H9 (cell line): ENCODE results near the gene ATP5IF1. TPM values are rescaled to one million over a fixed set of nuclear protein-coding genes. Genes with fewer than 3 reads are reported as not detected.

Experiments
- DNase-seq: peaks from one replicate; pipeline ENCODE4 v3.0.0-alpha.2; 2017
- H2AFZ ChIP-seq: one replicate; pipeline ENCODE4 v1.6.1; 2013; ENCODE audit warnings: mild to moderate bottlenecking, low read length, control low read depth, moderate library complexity
- H2AK5ac ChIP-seq: 2 replicates; pipeline ENCODE4 v1.6.1; 2013; ENCODE audit warnings: low read length, control low read depth, mixed read lengths; ENCODE audit not compliant: insufficient read length
- H2BK120ac ChIP-seq: one replicate; pipeline ENCODE4 v1.6.1; 2013; ENCODE audit warnings: low read depth, mild to moderate bottlenecking, low read length, control low read depth, inconsistent platforms; ENCODE audit not compliant: poor library complexity, severe bottlenecking
- H2BK12ac ChIP-seq: 2 replicates; pipeline ENCODE4 v1.6.1; 2013; ENCODE audit warnings: low read length, control low read depth, mixed read lengths, low read depth; ENCODE audit not compliant: insufficient read length
- H2BK15ac ChIP-seq: 2 replicates; pipeline ENCODE4 v1.6.1; 2013; ENCODE audit warnings: low read depth, low read length, control low read depth
- H2BK20ac ChIP-seq: one replicate; pipeline ENCODE4 v1.6.1; 2013; ENCODE audit warnings: low read depth, mild to moderate bottlenecking, low read length, control low read depth, inconsistent platforms; ENCODE audit not compliant: poor library complexity, severe bottlenecking
- H2BK5ac ChIP-seq: 2 replicates; pipeline ENCODE4 v1.6.1; 2013; ENCODE audit warnings: low read length, control low read depth, mixed read lengths; ENCODE audit not compliant: insufficient read length
- H3K14ac ChIP-seq: 2 replicates; pipeline ENCODE4 v1.6.1; 2013; ENCODE audit warnings: low read length, control low read depth; ENCODE audit not compliant: insufficient read depth
- H3K18ac ChIP-seq: 2 replicates; pipeline ENCODE4 v1.6.1; 2013; ENCODE audit warnings: low read depth, mild to moderate bottlenecking, mixed read lengths, low read length, control low read depth; ENCODE audit not compliant: insufficient read length
- H3K23ac ChIP-seq: 2 replicates; pipeline ENCODE4 v1.6.1; 2013; ENCODE audit warnings: low read length, control low read depth, mixed read lengths, low read depth; ENCODE audit not compliant: insufficient read length
- H3K23me2 ChIP-seq: 2 replicates; pipeline ENCODE4 v1.6.1; 2013; ENCODE audit warnings: low read depth, mild to moderate bottlenecking, mixed read lengths, low read length, control low read depth; ENCODE audit not compliant: insufficient read length, poor library complexity, severe bottlenecking
- H3K27ac ChIP-seq: 2 replicates; pipeline ENCODE4 v1.5.1; 2013; ENCODE audit warnings: low read length, control low read depth, mixed read lengths, low read depth; ENCODE audit not compliant: insufficient read length
- H3K27me3 ChIP-seq: 2 replicates; pipeline ENCODE4 v1.6.1; 2013; ENCODE audit warnings: low read length, control low read depth, inconsistent platforms; ENCODE audit not compliant: insufficient read depth
- H3K4ac ChIP-seq: 2 replicates; pipeline ENCODE4 v1.6.1; 2013; ENCODE audit warnings: low read depth, mild to moderate bottlenecking, control low read depth, inconsistent platforms, low read length, moderate library complexity
- H3K4me1 ChIP-seq: 2 replicates; pipeline ENCODE4 v1.6.1; 2013; ENCODE audit warnings: low read length, control low read depth, inconsistent platforms; ENCODE audit not compliant: insufficient read depth
- H3K4me2 ChIP-seq: 2 replicates; pipeline ENCODE4 v1.6.1; 2013; ENCODE audit warnings: low read length, control low read depth, mixed read lengths; ENCODE audit not compliant: insufficient read length, insufficient read depth
- H3K56ac ChIP-seq: 2 replicates; pipeline ENCODE4 v1.6.1; 2013; ENCODE audit warnings: low read depth, mild to moderate bottlenecking, mixed read lengths, low read length, control low read depth; ENCODE audit not compliant: insufficient read length
- H3K79me1 ChIP-seq: 2 replicates; pipeline ENCODE4 v1.6.1; 2013; ENCODE audit warnings: low read depth, mild to moderate bottlenecking, moderate library complexity, low read length, control low read depth, inconsistent platforms; ENCODE audit not compliant: insufficient read depth, poor library complexity, severe bottlenecking
- H3K79me2 ChIP-seq: 2 replicates; pipeline ENCODE4 v1.6.1; 2013; ENCODE audit warnings: low read length, control low read depth, inconsistent platforms; ENCODE audit not compliant: insufficient read depth
- H3K9ac ChIP-seq: 2 replicates; pipeline ENCODE4 v1.6.1; 2013; ENCODE audit warnings: low read length, control low read depth, mixed read lengths; ENCODE audit not compliant: insufficient read length; ENCODE audit errors: extremely low read depth
- H3K9me3 ChIP-seq: one replicate; pipeline ENCODE4 v1.6.1; 2013; ENCODE audit warnings: low read depth, low read length, inconsistent platforms; ENCODE audit not compliant: control insufficient read depth
- H3T11ph ChIP-seq: one replicate; pipeline ENCODE4 v1.6.1; 2013; ENCODE audit warnings: mild to moderate bottlenecking, low read length, control low read depth, inconsistent platforms
- H4K20me1 ChIP-seq: one replicate; pipeline ENCODE4 v1.6.1; 2013; ENCODE audit not compliant: control insufficient read depth, insufficient read length, insufficient read depth
- H4K5ac ChIP-seq: 2 replicates; pipeline ENCODE4 v1.6.1; 2013; ENCODE audit warnings: low read depth, mild to moderate bottlenecking, mixed read lengths, low read length, control low read depth; ENCODE audit not compliant: insufficient read length
- H4K8ac ChIP-seq: replicated peaks from 2 replicates; pipeline ENCODE4 v1.6.1; 2013; ENCODE audit warnings: low read length, control low read depth, mixed read lengths, low read depth; ENCODE audit not compliant: insufficient read length
- H4K91ac ChIP-seq: 2 replicates; pipeline ENCODE4 v1.6.1; 2013; ENCODE audit warnings: low read depth, mild to moderate bottlenecking, moderate library complexity, mixed read lengths, low read length, control low read depth; ENCODE audit not compliant: insufficient read length
- H3K27ac Mint-ChIP-seq, 3 experiments: 2 replicates in 2 of 3; 3 replicates in 1 of 3; pipeline ENCODE4 v1.8.0; 2020 to 2021; ENCODE audit warnings: mixed read lengths in 3 of 3, mild to moderate bottlenecking in 1 of 3, moderate library complexity in 1 of 3
- H3K27me3 Mint-ChIP-seq: 2 replicates; pipeline ENCODE4 v1.8.0; 2021; ENCODE audit warnings: low read depth, mild to moderate bottlenecking, moderate library complexity, mixed read lengths
- H3K36me3 Mint-ChIP-seq, 3 experiments: 2 replicates in 2 of 3; 3 replicates in 1 of 3; pipeline ENCODE4 v1.8.0; 2020 to 2021; ENCODE audit warnings: low read depth in 3 of 3, mixed read lengths in 3 of 3; ENCODE audit not compliant: insufficient read depth in 1 of 3
- H3K4me1 Mint-ChIP-seq, 2 experiments: 2 replicates each; pipeline ENCODE4 v1.8.0; 2020; ENCODE audit warnings: mixed read lengths in 2 of 2
- H3K4me3 Mint-ChIP-seq, 2 experiments: 2 replicates in 1 of 2; 3 replicates in 1 of 2; pipeline ENCODE4 v1.8.0; 2020 to 2021; ENCODE audit warnings: mild to moderate bottlenecking in 2 of 2, mixed read lengths in 2 of 2, moderate library complexity in 1 of 2
- H3K9me3 Mint-ChIP-seq, 2 experiments: 2 replicates in 1 of 2; 3 replicates in 1 of 2; pipeline ENCODE4 v1.8.0; 2020; ENCODE audit warnings: mild to moderate bottlenecking in 2 of 2, mixed read lengths in 2 of 2, moderate library complexity in 1 of 2
- CTCF ChIP-seq: fragments of 200-600 bp; sonication (generic); conservative IDR thresholded peaks from 3 replicates; pipeline ENCODE4 v1.8.0; 2021; ENCODE audit warnings: antibody characterized with exemption, mild to moderate bottlenecking
- WGBS: extraction: QIAGEN DNeasy Blood & Tissue Kit; methylation state at CpG from one replicate; pipeline ENCODE4 v1.1.7; 2013; ENCODE audit warnings: missing lambda C conversion rate, low lambda C conversion rate, mixed read lengths; ENCODE audit not compliant: insufficient read length; ENCODE audit errors: extremely low coverage; 5-methylcytosine and 5-hydroxymethylcytosine counted together
- total RNA-seq: library from RNA; stranded (reverse); gene quantifications from 2 replicates; pipeline ENCODE4 v1.2.1, GENCODE V29; 2021

Gene ATP5IF1
- total RNA-seq, 1 experiment from 2014 or later: 257 TPM

GRCh38 chr1:28256197-28256827 lies 20.4 kb downstream of the ATP5IF1 start:
- Histone ChIP-seq H3K23ac (no peak overlapping the region), H3K9ac (no peak overlapping the region), H3K27ac (no peak overlapping the region), H3K4ac (no peak overlapping the region), H3K56ac (no peak overlapping the region), H2BK12ac (no peak overlapping the region), H3K4me2 (no peak overlapping the region), H3K27me3 (no peaks in the 10 kb centered on the region), H3K79me2 (peaks cover 8% of the 10 kb centered on the region; the same call in 1 of the 2 replicates), H2BK15ac (no peak overlapping the region), H3K4me1 (no peaks in the 10 kb centered on the region), H2AK5ac (no peak overlapping the region), H3K9me3 (no peaks in the 10 kb centered on the region), H3K23me2 (peaks cover 7% of the 10 kb centered on the region), H2BK5ac (no peak overlapping the region), H4K8ac (no peak overlapping the region), H3K14ac (no peak overlapping the region), H4K5ac (no peak overlapping the region), H4K20me1 (no peaks in the 10 kb centered on the region), H2AFZ (no peak overlapping the region), H3K18ac (no peak overlapping the region), H3T11ph (no peak overlapping the region), H3K79me1 (no peaks in the 10 kb centered on the region), H2BK120ac (no peak overlapping the region), H2BK20ac (no peak overlapping the region), H4K91ac (no peak overlapping the region)
- no peak for TF ChIP-seq CTCF
- no peak overlapping the region for H3K27ac Mint-ChIP-seq
- peaks cover 0 to 3% (median under 1%) of the 10 kb centered on the region in 3 experiments; a peak in 3 of 7 replicates for H3K36me3 Mint-ChIP-seq
- H3K4me3 Mint-ChIP-seq: no peak overlapping the region
- no CpG with 5 or more reads among the region's 6 CpGs for WGBS
- H3K9me3 Mint-ChIP-seq: no peaks in the 10 kb centered on the region
- peaks cover 16 to 17% of the 10 kb centered on the region in 2 experiments for H3K4me1 Mint-ChIP-seq
- no peaks in the 10 kb centered on the region; the same call in 1 of the 2 replicates for H3K27me3 Mint-ChIP-seq
- DNase-seq: no peak
